ENCODE results near the gene ACIN1. TPM values are rescaled to one million over a fixed set of nuclear protein-coding genes. Genes with fewer than 3 reads are reported as not detected.

ACIN1 gene
- total and polyA plus RNA-seq, 10 donors = 59.2 to 228 (median 186) TPM

DNA sequence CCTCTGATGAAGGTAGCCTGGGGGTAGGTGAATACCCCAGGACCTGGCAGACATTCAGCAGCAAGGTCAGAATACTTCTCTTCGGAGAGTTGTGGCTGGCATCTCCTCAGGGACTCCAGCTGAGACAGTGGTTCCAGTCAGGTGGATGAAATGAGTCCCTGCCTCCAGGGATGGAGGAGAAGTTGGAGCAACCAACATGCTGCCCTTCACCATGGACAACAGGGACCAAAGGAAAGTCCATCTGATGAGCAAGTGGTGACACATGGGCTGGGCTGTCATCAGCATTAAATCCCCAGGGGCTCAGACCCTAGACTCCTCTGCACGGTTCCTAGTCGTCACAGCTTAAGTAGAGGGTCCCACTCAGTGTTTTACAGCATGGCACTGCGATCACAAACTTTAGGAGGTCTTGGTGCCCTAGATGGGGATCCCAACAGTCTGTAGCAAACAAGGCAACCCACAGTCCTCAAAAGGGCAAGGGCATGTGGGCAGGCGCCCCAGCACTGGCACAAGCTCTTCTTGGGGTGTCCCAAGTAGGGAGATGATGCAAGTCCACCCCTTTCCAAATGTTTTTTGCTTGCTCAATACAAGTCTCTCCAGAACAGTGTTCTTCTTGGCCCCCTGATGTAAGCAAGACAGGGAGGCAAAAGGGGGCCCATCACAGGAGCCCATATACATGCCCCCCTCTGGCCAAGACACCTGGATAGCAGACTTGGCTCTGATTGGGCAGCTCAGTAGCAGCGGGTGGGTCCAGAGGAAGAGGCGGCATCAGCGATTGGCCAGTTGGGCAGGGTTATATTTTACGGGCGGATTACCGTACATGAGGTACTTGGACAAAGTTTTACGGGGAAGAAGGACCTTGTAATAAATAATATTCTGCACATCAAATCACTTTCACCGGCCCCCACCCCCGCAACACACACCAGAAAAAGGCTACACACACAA lies 26.8 kb downstream of the ACIN1 start:
- Histone ChIP-seq H3K36me3 (peaks cover 7 to 82% (median 66%) of the 10 kb centered on the region in 6 donors), H3K27ac (peak overlapping the region in 4 of 8 donors; percentile 22 to 49 (median 28)), H3K4me3 (no peak overlapping the region), H3K27me3 (replicated peaks in 1 of 7) (no peaks in the 10 kb centered on the region), H3K4me1 (peaks cover 27 to 69% (median 48%) of the 10 kb centered on the region in 6 donors), H3K9me3 (no peaks in the 10 kb centered on the region)
- no peak for DNase-seq
- TF ChIP-seq POLR2A (IDR thresholded peaks at IDR 0.05) (no peak), POLR2AphosphoS5 (IDR thresholded peaks at IDR 0.05) (no peak)
- TF ChIP-seq, protein P1, sequence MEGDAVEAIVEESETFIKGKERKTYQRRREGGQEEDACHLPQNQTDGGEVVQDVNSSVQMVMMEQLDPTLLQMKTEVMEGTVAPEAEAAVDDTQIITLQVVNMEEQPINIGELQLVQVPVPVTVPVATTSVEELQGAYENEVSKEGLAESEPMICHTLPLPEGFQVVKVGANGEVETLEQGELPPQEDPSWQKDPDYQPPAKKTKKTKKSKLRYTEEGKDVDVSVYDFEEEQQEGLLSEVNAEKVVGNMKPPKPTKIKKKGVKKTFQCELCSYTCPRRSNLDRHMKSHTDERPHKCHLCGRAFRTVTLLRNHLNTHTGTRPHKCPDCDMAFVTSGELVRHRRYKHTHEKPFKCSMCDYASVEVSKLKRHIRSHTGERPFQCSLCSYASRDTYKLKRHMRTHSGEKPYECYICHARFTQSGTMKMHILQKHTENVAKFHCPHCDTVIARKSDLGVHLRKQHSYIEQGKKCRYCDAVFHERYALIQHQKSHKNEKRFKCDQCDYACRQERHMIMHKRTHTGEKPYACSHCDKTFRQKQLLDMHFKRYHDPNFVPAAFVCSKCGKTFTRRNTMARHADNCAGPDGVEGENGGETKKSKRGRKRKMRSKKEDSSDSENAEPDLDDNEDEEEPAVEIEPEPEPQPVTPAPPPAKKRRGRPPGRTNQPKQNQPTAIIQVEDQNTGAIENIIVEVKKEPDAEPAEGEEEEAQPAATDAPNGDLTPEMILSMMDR (IDR thresholded peaks at IDR 0.05 in 8 of 11, conservative IDR thresholded peaks at IDR 0.05 in 3 of 11) = no peak
- intact Hi-C loops (cut with DNase I; ENCODE audit: low total_unique reads) = no loop called here
- WGBS, 5 donors = 80 to 89% (median 85%) methylated on average over 13 to 14 of the region's 14 CpGs

DNA sequence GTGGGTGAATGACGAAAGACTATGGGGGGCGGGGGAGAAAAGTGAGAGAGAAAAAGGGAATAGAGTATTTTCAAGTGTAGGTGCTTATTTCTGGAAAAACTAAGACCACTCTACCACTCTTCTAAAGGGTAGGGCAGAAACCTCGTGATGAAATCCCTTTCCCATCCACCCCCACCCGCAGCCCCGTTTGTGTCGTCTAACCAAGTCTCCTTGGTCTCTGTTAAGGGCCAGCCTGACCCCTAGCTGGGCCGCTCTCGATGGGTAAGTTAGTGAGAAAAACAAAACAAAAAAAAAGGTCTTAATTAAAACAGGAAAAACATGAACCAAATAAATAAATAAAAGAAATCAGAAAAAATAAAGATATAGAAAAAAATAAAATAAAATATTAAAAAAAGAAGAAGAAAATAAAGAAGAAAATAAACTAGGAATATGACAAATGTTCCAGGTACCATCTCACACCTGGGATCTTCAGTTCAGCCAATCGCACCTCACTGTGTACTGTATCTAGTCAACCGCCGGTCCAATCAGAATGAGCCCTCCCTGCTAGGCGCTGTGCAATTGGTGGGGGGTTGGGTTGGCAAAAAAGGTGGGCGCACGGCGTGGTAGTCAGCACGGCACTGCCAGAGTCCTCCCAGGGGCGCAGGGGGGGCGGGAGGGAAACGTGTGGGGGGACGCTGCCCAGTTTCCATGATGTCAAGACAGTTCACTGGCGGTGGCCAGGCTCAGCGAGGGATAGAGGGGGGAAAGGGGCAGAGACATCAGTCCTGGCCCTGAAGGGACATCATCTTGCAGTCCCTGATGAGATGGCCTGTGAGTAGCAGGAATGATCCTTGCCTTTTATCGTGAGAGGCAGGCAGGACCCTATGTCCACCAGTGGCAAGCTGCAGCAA lies 27.8 kb downstream of the ACIN1 start:
- peaks cover 8 to 82% (median 66%) of the 10 kb centered on the region in 6 donors for H3K36me3 ChIP-seq
- WGBS, 5 donors = 88 to 93% (median 91%) methylated on average over 22 to 23 of the region's 23 CpGs
- H3K27me3 ChIP-seq (replicated peaks in 1 of 7) = no peaks in the 10 kb centered on the region
- no peak for DNase-seq
- TF ChIP-seq POLR2AphosphoS5 (IDR thresholded peaks at IDR 0.05) = no peak
- TF ChIP-seq, protein P1 (IDR thresholded peaks at IDR 0.05 in 8 of 11, conservative IDR thresholded peaks at IDR 0.05 in 3 of 11) = no peak
- TF ChIP-seq POLR2A (IDR thresholded peaks at IDR 0.05) = no peak
- no peaks in the 10 kb centered on the region for H3K9me3 ChIP-seq
- H3K4me3 ChIP-seq = no peak overlapping the region
- intact Hi-C loops (cut with DNase I; ENCODE audit: low total_unique reads) = no loop called here
- no peak overlapping the region for H3K27ac ChIP-seq
- H3K4me1 ChIP-seq = peaks cover 27 to 67% (median 46%) of the 10 kb centered on the region in 6 donors

DNA sequence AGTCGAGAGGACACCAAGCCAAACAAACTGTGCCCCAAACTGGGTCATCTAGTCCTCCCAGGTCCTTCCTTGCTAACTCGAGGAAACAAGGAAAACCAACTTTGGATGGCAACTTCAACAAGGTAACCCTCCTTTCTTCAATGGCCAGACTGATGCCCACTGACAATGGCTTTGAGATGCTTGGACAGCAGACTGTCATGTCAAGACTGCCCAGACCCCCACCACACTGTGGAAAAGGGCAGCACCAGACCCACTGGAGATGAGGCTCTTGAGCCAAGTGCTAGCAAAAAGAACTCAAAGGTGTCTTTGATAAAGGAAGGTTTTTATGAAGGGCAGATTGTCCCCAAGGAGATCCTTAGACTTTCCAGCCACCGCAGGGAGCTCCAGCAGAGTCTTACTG lies 28.6 kb downstream of the ACIN1 start:
- intact Hi-C loops (cut with DNase I; ENCODE audit: low total_unique reads) = no loop called here
- no peak for DNase-seq
- peak overlapping the region in 1 of 8 donors; percentile 7 for H3K27ac ChIP-seq
- H3K4me1 ChIP-seq = peaks cover 19 to 62% (median 41%) of the 10 kb centered on the region in 6 donors
- no peaks in the 10 kb centered on the region for H3K9me3 ChIP-seq
- TF ChIP-seq POLR2A (IDR thresholded peaks at IDR 0.05) = no peak
- TF ChIP-seq, protein P1 (IDR thresholded peaks at IDR 0.05 in 8 of 11, conservative IDR thresholded peaks at IDR 0.05 in 3 of 11) = no peak
- no peak for TF ChIP-seq POLR2AphosphoS5 (IDR thresholded peaks at IDR 0.05)
- H3K27me3 ChIP-seq (replicated peaks in 1 of 7) = no peaks in the 10 kb centered on the region
- H3K4me3 ChIP-seq = no peak overlapping the region
- peaks cover 8 to 85% (median 74%) of the 10 kb centered on the region in 6 donors for H3K36me3 ChIP-seq
- 81 to 95% (median 94%) methylated on average over 3 of the region's 3 CpGs for WGBS, 5 donors

Measured in spleen (tissue), 11 donors.